Activated naive CD4-positive, alpha-beta T cell treated with anti-CD3 and anti-CD28 coated beads, Interleukin-2, amount 50 U/mL, for 72 hours (primary cell): ENCODE measurements around the gene LASP1NB.

ENCODE experiments used
- ATAC-seq, 2 donors: fragments of 150-1000 bp; cut with Tn5 transposase; 2 replicates each; pipeline ENCODE4 v1.10.0; 2021; ENCODE audit warnings: mild to moderate bottlenecking in 2 of 2, moderate library complexity in 2 of 2
- DNase-seq, 2 donors: peaks; one replicate each; pipeline ENCODE4 v3.0.0; 2021 to 2022; ENCODE audit warnings: low spot score in 2 of 2
- H3K27ac Mint-ChIP-seq, 2 donors: one replicate each; pipeline ENCODE4 v1.8.0; 2022; ENCODE audit warnings: mild to moderate bottlenecking in 2 of 2, mixed read lengths in 2 of 2
- H3K36me3 Mint-ChIP-seq, 2 donors: one replicate each; pipeline ENCODE4 v1.8.0; 2022; ENCODE audit warnings: mixed read lengths in 2 of 2
- H3K9me3 Mint-ChIP-seq, 2 donors: one replicate each; pipeline ENCODE4 v1.8.0; 2022; ENCODE audit warnings: mixed read lengths in 2 of 2

The LASP1NB gene

DNA sequence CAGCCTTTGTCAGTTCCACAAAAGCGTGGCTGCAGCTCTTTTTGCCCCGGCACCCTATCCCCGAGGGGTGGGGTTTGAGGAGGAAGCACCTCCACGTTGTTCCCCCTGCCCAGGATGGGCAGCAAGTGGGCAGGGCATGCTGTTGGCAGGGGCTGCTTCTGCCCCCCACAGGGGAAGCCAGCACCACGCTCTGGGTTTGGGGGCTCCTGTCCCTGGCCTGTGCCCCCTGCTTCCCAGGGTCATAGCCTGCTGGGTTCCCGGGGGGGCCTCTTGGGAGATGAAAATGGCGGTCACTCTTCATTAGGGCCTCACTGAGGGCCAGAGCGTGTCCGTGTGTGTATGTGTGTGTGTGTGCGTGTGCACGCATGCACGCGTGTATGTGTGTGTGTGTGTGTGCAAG lies 32.8 kb upstream of the LASP1NB start:
- H3K36me3 Mint-ChIP-seq: peaks cover 8 to 28% of the 10 kb centered on the region in 2 donors
- H3K9me3 Mint-ChIP-seq: no peaks in the 10 kb centered on the region
- peak overlapping the region in 1 of 2 donors; percentile 56 for H3K27ac Mint-ChIP-seq
- ATAC-seq (no peak), DNase-seq (no peak)

DNA sequence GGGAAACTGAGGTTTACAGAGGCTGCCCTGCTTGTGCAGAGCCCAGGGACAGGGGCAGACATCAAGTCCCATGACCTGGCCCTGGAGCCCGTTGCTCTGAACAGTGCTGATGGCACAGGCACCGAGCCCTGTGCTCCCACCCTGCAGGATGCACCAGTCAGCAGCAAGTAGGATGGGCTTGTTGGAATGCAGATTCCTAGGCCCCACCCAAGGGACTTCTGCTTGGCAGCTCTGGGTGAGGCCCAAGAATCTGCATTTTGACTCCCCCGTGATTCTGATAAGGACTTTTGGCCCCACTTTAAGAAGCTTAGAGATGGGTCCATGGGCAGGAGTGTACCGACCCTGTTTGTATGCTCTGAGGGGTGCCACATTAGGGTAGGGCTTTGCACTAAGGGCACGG lies 32.3 kb upstream of the LASP1NB start:
- Mint-ChIP-seq H3K9me3 (no peaks in the 10 kb centered on the region), H3K27ac (peak overlapping the region in 1 of 2 donors; percentile 56), H3K36me3 (peaks cover 8 to 33% of the 10 kb centered on the region in 2 donors)
- ATAC-seq (no peak), DNase-seq (no peak)

DNA sequence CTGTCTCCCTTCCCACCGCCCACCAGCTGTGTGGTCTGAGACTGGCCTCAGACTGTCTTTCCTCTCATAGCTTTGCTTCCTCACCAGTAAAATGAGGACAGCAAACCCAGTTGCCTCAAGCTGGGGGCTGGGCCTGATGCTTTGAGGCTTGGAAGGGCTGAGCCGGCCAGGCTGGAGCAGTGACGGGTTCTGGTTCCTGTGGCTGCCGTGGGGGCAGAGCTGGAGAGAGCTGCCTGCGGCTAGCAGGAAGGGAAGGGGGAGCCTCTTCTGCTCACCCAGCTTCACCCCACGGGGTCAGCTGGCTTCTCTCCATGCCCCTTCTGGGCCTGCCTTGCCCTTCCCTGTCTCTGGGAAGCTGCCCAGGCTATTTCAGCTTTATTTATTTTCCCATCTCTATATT lies 31.8 kb upstream of the LASP1NB start:
- ATAC-seq: peak in 1 of 2 donors; percentile 66
- peak in 1 of 2 donors; percentile 69 for DNase-seq
- H3K36me3 Mint-ChIP-seq: peaks cover 8 to 35% of the 10 kb centered on the region in 2 donors
- peak overlapping the region; percentile 56 to 72 for H3K27ac Mint-ChIP-seq
- H3K9me3 Mint-ChIP-seq: no peaks in the 10 kb centered on the region

DNA sequence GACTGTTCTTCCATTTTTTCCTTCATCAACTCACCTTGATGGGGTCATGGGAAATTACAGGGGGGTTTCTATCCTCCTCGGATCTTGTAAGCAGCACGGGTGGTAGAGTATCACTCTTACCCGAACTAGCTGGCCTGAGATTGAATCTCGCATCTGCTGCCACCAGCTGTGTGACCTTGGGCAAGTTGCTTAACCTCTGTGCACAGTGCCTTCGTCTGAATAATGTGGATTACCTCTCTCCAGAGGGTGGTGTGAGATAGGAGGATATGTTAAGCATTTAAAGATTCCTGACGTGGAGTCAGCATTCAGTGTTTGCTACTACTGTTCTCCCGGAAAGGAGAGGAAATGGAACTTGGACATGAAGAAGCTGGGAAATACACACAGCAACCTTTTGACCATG lies 31.1 kb upstream of the LASP1NB start:
- DNase-seq: no peak
- H3K9me3 Mint-ChIP-seq: no peaks in the 10 kb centered on the region
- ATAC-seq: no peak
- peak overlapping the region; percentile 56 to 72 for H3K27ac Mint-ChIP-seq
- peaks cover 8 to 40% of the 10 kb centered on the region in 2 donors for H3K36me3 Mint-ChIP-seq

DNA sequence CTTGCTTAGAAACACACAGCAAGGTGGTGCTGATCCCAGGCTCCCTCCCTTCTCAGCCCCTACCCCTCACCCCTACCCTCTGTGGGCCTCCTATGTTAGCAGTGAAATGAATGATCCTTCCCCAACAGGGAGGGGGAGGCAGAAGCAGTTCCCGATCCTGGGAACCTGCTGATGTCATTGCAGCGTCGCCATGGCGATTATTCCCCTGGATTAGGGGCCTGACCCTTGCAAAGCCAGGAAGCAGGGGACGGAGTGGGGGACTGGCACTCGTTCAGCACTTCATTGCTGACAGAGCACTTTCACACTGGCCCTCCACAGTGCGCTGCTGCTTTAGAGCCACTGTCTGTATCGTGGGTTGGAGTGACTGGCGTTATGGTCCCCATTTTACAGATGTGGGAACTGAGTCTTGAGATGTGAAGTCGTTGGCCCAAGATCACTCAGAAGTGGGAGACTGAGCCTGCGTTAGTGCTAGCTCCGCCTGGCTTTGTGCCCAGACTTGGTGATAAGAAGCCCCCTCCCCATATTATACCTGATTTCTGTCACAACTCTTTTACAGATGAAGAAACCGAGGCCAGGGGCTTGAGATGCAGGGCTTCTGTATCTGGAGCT lies 29.0 kb upstream of the LASP1NB start:
- Mint-ChIP-seq H3K9me3 (no peaks in the 10 kb centered on the region), H3K36me3 (peaks cover 4 to 36% of the 10 kb centered on the region in 2 donors), H3K27ac (peak overlapping the region; percentile 22 to 83)
- ATAC-seq: no peak
- DNase-seq: no peak

DNA sequence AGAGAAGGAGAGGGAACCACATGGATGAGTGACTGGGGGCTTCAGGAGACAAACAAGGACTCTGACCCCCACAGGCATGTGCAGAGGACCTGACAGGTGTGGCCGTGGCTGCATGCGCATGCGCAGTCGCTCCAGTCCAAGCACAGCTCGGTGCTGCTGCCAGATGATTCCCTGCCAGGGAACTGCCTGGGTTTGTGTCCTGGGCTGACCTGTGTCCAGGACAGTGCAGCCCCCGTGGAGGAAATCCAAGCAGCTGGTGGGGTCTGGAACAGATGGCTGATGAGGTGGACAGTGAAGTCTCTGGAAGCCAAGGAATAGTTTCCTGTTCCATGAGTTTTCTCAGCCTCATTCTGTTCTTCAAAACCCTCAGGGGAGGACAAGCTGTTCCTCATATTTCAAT lies 28.2 kb upstream of the LASP1NB start:
- DNase-seq: no peak
- no peak for ATAC-seq
- Mint-ChIP-seq H3K9me3 (no peaks in the 10 kb centered on the region), H3K36me3 (peaks cover 4 to 36% of the 10 kb centered on the region in 2 donors), H3K27ac (peak overlapping the region; percentile 83 to 96)

DNA sequence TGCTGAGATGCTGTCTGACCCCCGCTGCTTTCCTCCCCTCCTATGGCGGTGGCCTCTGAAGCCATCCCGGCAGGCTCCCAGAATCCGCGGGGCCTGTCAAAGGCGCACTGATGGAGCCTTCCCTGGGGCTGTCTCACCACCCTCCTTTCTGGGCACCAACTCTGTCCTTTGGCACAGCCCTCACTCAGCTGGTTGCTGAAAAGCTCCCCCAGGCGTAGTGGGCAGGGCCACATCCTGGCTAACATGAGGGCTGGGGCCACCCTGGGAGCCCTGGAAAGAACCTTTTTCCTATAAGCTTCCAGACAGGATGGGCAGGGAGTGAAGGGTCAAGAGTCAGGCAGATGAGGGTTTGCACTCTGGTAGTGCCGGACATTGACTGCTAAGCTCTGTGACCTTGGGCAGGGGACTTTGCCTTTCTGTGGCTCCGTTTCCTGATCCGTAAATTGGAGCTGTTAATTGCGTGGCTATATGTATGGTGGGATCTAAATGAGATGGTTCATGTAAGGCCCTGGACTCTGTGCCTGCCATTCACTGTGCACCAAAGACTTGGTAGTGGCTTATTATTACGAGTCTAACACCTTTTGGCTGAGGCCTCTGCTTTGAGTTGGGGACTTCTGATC lies 27.6 kb upstream of the LASP1NB start:
- ATAC-seq (no peak), DNase-seq (no peak)
- H3K9me3 Mint-ChIP-seq: no peaks in the 10 kb centered on the region
- H3K36me3 Mint-ChIP-seq: peaks cover 4 to 36% of the 10 kb centered on the region in 2 donors
- H3K27ac Mint-ChIP-seq: peak overlapping the region; percentile 83 to 96

DNA sequence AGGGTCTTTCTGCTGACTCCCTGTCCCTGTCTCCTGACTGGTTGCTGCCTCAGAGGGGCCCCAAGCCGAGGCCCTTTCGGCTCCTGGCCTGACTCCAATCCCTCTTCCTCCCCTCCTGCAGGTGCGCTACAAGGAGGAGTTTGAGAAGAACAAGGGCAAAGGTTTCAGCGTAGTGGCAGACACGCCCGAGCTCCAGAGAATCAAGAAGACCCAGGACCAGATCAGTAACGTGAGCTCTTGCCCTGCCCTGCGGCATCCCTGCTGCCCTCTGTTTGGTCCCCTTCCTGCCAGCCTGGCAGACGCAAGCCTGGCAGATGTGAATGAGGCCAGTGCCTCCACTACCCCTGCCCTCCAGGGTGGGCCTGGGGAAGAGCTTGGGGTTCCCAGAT lies 27.1 kb upstream of the LASP1NB start:
- no peaks in the 10 kb centered on the region for H3K9me3 Mint-ChIP-seq
- peak overlapping the region; percentile 83 to 96 for H3K27ac Mint-ChIP-seq
- ATAC-seq: peak; percentile 16 to 39
- H3K36me3 Mint-ChIP-seq: peaks cover 5 to 41% of the 10 kb centered on the region in 2 donors
- peak; percentile 29 to 66 for DNase-seq

DNA sequence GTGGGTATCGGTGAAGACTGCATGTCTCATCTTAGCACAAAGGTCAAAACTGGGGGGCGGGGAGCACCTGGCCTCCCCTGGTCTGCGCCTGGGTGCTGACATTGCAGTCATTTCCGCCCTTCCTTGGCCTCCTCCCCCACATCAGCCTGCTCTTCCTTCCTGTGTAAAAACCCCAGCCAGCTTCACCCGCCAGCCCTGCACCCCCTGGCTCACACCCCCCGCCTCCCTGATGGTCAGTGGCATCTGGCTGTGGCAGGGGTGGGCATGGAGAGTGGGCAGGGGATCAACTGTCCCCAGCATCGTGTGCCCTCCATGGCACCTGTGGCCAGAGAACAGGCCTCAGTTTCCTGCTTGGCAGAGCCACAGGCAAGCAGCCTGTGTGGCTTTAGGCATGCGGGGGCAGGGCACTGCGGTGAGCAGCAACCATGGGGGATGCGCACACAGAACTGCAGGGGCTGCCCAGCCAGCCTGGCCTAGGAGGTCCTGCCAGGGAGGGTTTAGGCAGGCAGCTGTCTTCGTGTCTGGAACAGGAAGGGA lies 26.5 kb upstream of the LASP1NB start:
- H3K27ac Mint-ChIP-seq: peak overlapping the region; percentile 83 to 96
- DNase-seq (peak; percentile 75 to 89), ATAC-seq (peak; percentile 88 to 90)
- no peaks in the 10 kb centered on the region for H3K9me3 Mint-ChIP-seq
- peaks cover 9 to 46% of the 10 kb centered on the region in 2 donors for H3K36me3 Mint-ChIP-seq

DNA sequence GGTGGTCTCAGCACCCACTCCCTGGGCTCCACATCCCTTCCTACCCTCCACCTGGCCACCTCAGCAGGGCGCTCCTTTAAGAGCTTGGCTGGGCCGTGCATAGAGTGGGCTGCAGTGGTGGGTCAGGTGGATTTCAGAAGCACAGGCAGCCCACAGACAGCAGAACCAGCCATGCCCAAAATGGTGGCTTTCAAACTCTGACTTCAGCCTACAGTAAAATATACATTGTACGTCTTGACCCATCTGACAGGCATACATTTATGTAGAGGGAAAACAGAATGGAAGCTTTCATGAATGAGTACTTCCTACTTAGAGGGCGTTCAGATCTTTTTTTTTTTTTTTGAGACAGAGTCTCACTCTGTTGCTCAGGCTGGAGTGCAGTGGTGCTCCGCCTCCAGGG lies 26.0 kb upstream of the LASP1NB start:
- DNase-seq (no peak), ATAC-seq (peak in 1 of 2 donors; percentile 5)
- Mint-ChIP-seq H3K36me3 (peaks cover 9 to 46% of the 10 kb centered on the region in 2 donors), H3K9me3 (no peaks in the 10 kb centered on the region), H3K27ac (peak overlapping the region; percentile 83 to 96)

DNA sequence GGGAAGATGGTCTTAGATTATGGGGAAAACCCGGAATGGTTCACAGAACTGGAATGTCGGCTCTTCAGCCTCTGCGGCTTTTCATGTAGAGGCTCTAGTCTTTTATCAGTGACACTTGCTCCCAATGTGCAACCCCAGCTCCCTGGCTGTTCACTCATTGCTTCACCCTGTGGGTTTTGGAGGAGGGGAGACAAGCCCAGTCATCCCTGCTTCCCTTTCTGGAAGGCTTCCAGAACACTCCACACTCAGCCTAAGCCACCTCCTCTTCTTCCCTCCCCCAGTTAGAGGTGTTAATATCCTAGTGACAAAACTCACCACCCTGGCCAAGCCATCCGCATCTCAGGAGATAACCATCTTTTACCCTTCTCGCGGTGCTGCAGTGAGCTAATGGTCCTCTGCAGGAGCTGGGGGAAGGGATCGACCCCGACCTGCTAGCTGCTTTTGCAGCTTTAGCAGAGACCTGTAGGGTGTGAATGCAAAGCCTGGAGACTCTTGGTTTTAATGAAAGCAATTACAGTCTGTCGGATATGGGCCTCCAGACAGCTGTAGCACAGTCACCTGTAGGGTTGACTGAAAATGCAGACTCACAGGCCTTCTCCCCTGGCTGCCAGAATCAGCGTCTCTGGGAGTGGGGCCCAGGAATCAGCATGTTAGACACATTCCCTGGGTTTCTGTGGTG lies 24.3 kb upstream of the LASP1NB start:
- ATAC-seq (no peak), DNase-seq (no peak)
- Mint-ChIP-seq H3K27ac (peak overlapping the region; percentile 51 to 68), H3K9me3 (no peaks in the 10 kb centered on the region), H3K36me3 (peaks cover 9 to 53% of the 10 kb centered on the region in 2 donors)

DNA sequence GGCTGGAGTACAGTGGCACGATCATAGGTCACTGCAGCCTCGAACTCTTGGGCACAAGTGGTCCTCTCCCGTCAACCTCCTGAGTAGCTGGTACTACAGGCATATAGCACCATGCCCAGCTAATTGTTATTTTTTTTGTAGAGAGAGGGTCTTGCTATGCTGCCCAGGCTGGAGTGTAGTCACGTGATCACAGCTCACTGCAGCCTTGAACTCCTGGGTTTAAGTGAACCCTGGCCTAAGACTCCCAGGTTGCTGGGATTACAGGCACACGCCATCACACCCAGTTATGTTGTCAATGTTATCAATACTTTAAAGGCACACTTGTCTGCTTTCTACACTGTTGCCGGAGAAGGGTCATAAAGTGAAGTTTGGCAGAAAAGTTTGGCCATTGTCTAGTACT lies 22.0 kb upstream of the LASP1NB start:
- H3K36me3 Mint-ChIP-seq: peaks cover 9 to 37% of the 10 kb centered on the region in 2 donors
- peak overlapping the region; percentile 24 to 32 for H3K27ac Mint-ChIP-seq
- DNase-seq: no peak
- no peak for ATAC-seq
- H3K9me3 Mint-ChIP-seq: no peaks in the 10 kb centered on the region

DNA sequence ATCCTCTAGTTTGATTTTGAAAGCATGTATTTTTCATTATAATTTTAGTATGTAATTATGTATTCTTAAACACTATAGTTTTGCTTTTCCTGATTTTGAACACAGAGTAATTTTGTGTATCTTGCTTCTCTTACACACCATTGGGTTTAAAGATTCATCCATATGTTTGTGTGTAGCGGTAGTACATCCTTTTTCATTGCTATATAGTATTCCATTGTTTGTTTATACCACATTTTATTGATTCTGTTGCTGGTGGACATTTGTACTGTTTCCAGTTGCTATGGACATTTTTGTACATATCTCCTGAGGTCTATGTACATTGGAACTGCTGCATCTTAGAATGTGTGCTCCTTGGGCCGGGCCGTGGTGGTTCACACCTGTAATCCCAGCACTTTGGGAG lies 20.5 kb upstream of the LASP1NB start:
- ATAC-seq (no peak), DNase-seq (no peak)
- Mint-ChIP-seq H3K36me3 (peaks cover 5 to 27% of the 10 kb centered on the region in 2 donors), H3K9me3 (no peaks in the 10 kb centered on the region), H3K27ac (no peak overlapping the region)

DNA sequence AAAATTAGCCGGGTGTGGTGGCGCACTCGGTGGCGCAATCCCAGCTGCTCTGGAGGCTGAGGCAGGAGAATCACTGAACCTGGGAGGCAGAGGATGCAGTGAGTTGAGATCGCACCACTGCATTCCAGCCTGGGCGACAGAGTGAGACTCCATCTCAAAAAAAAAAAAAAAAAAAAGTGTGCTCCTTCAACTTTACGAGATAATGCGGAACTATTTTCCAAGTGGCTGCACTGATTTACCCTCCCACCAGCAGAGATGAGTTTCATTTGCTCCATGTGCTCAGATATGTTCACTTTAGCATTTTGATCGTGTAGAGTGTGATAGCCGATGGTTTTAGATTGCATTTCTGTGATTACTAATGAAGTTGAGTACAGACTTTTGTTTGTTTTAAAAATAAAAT lies 20.0 kb upstream of the LASP1NB start:
- Mint-ChIP-seq H3K9me3 (no peaks in the 10 kb centered on the region), H3K36me3 (peaks cover 5 to 27% of the 10 kb centered on the region in 2 donors), H3K27ac (peak overlapping the region in 1 of 2 donors; percentile 60)
- ATAC-seq (no peak), DNase-seq (no peak)

DNA sequence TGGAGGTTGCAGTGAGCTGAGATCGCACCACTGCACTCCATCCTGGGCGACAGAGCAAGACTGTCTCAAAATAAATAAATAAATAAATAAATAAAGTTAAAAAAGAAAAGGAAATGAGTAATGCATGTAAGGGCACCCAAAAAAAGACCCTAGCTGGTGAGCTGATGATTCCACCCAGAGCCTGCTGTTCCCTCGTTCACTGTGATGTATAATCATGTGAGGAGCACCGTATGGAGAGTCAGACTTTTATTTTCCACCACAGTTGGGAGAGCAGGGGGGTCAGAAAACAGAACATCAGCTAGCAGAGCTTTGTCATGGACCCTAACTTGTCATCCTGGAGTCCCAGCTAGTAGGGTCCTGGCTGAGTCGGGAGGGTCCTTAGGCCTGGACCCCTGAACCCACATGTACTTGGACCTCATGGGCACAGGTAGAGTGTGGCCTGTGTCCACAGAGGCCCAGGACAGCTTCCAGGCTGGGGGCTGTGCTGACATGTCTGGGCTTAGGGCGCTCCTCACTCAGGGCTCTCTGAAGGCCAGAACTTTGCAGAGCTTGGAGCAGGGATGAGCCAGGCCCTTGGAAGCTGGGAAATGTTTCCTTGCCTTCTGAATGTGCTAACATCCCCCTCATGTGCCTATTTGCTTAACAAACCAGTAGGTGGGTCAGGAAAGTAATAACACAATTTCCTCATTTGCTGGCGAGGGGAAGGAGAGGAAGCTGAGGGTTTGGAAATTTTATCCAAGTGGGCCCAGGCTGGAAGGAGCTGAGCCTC lies 18.8 kb upstream of the LASP1NB start:
- ATAC-seq (no peak), DNase-seq (no peak)
- peak overlapping the region; percentile 2 to 60 for H3K27ac Mint-ChIP-seq
- no peaks in the 10 kb centered on the region for H3K9me3 Mint-ChIP-seq
- peaks cover 5 to 27% of the 10 kb centered on the region in 2 donors for H3K36me3 Mint-ChIP-seq

DNA sequence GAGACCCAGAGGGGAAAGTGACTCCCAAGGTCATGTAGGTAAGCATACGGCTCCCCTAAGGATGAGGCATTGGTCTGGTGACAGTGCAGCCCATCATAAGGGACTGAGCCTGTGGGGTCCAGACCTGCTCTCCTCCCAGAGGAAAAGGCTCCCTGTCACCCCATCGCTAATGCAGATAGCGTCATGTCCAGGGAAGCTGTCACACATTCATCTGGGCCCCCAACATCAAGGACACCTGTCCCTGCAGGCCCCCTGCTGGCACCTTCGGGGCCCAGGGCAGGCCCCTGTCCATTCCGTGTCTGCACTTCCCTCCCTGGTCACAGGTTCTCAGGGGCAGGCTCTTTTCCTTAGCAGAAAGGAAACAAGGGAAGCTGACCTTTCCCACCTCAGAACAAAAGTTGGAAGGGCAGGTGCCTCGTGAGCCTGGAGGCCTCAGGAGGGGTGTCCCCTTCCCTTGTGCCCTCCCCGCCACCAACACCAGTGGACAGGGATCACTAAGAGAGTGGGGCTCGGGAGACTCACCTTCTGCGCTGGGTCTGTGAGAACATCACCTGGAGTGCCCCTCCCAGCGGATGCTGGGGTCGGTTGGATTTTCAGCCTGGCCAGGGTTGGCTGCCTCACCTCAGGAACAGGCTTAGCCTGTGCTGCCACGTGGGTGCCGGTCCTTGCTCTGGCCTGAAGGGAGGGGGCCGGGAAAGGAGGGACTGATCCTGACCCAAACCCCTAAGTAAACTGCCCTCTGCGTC lies 17.3 kb upstream of the LASP1NB start:
- Mint-ChIP-seq H3K27ac (peak overlapping the region in 1 of 2 donors; percentile 30), H3K36me3 (peaks cover 5 to 24% of the 10 kb centered on the region in 2 donors), H3K9me3 (no peaks in the 10 kb centered on the region)
- DNase-seq: no peak
- ATAC-seq: no peak
